K562 (cell line): Measurements from ENCODE around the gene IL37. TPM values are rescaled to one million over a fixed set of nuclear protein-coding genes. Genes with fewer than 3 reads are reported as not detected.
A peak's percentile ranks its signal among the peaks of the same experiment; 100 is the strongest.

ENCODE experiments used
- ARHGAP35 ChIP-seq: fragments of 450-650 bp; IDR thresholded peaks from 2 replicates; pipeline ENCODE4 v1.6.1; 2018; ENCODE audit not compliant: partially characterized antibody
- CHD4 ChIP-seq: fragments of 200-600 bp; sonication (generic); IDR thresholded peaks from 3 replicates; pipeline ENCODE4 v1.6.1; 2012; ENCODE audit warnings: low read depth, mild to moderate bottlenecking, mixed read lengths, low read length, inconsistent platforms; ENCODE audit not compliant: insufficient read depth, insufficient replicate concordance, poor library complexity, severe bottlenecking
- DPF2 ChIP-seq: fragments of 450-650 bp; IDR thresholded peaks from 2 replicates; pipeline ENCODE4 v1.6.1; 2016
- FOXM1 ChIP-seq, 2 experiments: fragments of 450-650 bp in 1 of 2; sonication (generic) in 1 of 2; formaldehyde crosslinking in 1 of 2; IDR thresholded peaks; 2 replicates each; pipeline versions ENCODE4 v1.6.1 to v1.9.0; 2017 to 2022; ENCODE audit warnings: low read depth in 2 of 2, mild to moderate bottlenecking in 2 of 2, missing genetic modification reagents in 1 of 2, moderate library complexity in 1 of 2
- LEF1 ChIP-seq: fragments of 450-650 bp; IDR thresholded peaks from 2 replicates; pipeline ENCODE4 v1.6.1; 2016; ENCODE audit warnings: mild to moderate bottlenecking
- RCOR1 ChIP-seq, 2 experiments: IDR thresholded peaks; 2 replicates each; pipeline ENCODE4 v1.6.1; 2012; ENCODE audit warnings: low read depth in 2 of 2, low read length in 2 of 2, borderline replicate concordance in 1 of 2, improper control_type of control experiment in 1 of 2
- SRSF7 ChIP-seq: fragments of 200-400 bp; formaldehyde crosslinking; optimal IDR thresholded peaks from 2 replicates; pipeline ENCODE3; 2017; ENCODE audit warnings: mild to moderate bottlenecking, low read depth, low read length
- SRSF9 ChIP-seq: fragments of 200-400 bp; formaldehyde crosslinking; IDR thresholded peaks from 2 replicates; pipeline ENCODE4 v1.6.1; 2017; ENCODE audit warnings: low read depth, low read length, borderline replicate concordance
- STAT5B ChIP-seq: fragments of 250-450 bp; sonication (Bioruptor Pico); IDR thresholded peaks from 2 replicates; pipeline ENCODE4 v1.8.0; 2021; ENCODE audit warnings: mild to moderate bottlenecking, inconsistent platforms
- ZNF224 ChIP-seq: sonication (generic); formaldehyde crosslinking; IDR thresholded peaks from 2 replicates; pipeline ENCODE4 v1.8.0; 2022; ENCODE audit warnings: mild to moderate bottlenecking, missing genetic modification reagents
- ZNF23 ChIP-seq: fragments of 250-450 bp; sonication (Bioruptor Pico); IDR thresholded peaks from 2 replicates; pipeline ENCODE4 v1.4.0; 2020; ENCODE audit warnings: mild to moderate bottlenecking
- ZNF778 ChIP-seq: fragments of 450-650 bp; formaldehyde crosslinking; IDR thresholded peaks from 2 replicates; pipeline ENCODE4 v1.4.0; 2020; ENCODE audit warnings: mild to moderate bottlenecking, moderate library complexity
- polyA plus RNA-seq, 8 experiments: library from polyadenylated mRNA; depleted of rRNA in 4 of 8; stranded (reverse) in 5 of 8; unstranded in 3 of 8; fragments of >200 nt; fragmentation: Nextera tagmentation in 2 of 8; fragmentation: Illumina TruSeq in 1 of 8; extraction: Ambion mirVana in 2 of 8; extraction: Trizol in 1 of 8; gene quantifications; 2 replicates each; pipeline versions ENCODE4 v1.2.1 to v1.2.3, GENCODE V29; 2011 to 2014; ENCODE audit warnings: inconsistent platforms in 1 of 8, missing spikeins in 1 of 8
- total RNA-seq, 7 experiments: library from RNA; depleted of rRNA in 6 of 7; stranded (reverse); fragments of >200 nt in 6 of 7; fragmentation: Illumina TruSeq in 2 of 7; extraction: Trizol in 2 of 7; gene quantifications; 2 replicates each; pipeline versions ENCODE4 v1.2.1 to v1.2.3, GENCODE V29; 2011 to 2021; ENCODE audit warnings: low replicate concordance in 1 of 7
- TF ChIP-seq, protein P1 (sequence below): sonication (generic); formaldehyde crosslinking; IDR thresholded peaks from 2 replicates; pipeline ENCODE4 v1.5.0; 2020; ENCODE audit warnings: missing genetic modification reagents
- TF ChIP-seq, protein P2 (sequence below): sonication (generic); formaldehyde crosslinking; IDR thresholded peaks from 2 replicates; pipeline ENCODE4 v1.8.1; 2023; ENCODE audit warnings: mild to moderate bottlenecking, missing genetic modification reagents

The IL37 gene
- total and polyA plus RNA-seq, 9 of the 15 experiments (the other 6 are each of a cell fraction or from before 2014, with no cell fraction given) = not detected

DNA sequence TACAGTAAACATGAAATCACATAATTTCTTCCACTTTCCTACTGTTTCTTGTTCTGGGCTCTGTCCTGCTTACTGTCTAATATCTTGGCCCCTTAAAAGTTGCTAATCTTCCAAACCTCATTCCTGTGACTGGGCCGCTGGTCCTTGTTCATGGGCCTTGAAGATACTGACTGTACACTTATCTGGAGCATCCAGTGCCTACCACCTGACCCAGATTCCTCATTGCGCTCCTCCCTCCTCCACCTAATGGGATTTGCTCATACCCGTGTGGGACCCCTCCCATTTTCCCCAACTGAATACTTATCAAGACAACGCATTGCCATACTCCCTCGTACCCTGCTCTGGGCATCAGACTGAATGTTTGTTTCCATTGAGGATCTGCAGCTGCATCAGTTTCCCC lies 6.1 kb upstream of the IL37 start (continued):
- TF ChIP-seq, protein P1, sequence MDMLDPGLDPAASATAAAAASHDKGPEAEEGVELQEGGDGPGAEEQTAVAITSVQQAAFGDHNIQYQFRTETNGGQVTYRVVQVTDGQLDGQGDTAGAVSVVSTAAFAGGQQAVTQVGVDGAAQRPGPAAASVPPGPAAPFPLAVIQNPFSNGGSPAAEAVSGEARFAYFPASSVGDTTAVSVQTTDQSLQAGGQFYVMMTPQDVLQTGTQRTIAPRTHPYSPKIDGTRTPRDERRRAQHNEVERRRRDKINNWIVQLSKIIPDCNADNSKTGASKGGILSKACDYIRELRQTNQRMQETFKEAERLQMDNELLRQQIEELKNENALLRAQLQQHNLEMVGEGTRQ (CRISPR knock-in tag) = peak; percentile 24; the same call in 1 of the 2 replicates
- TF ChIP-seq DPF2 (peak; percentile 55; the same call in 1 of the 2 replicates), ARHGAP35 (no peak), STAT5B (no peak), ZNF23 (CRISPR knock-in tag) (no peak), CHD4 (no peak), FOXM1 (IDR thresholded peaks at IDR 0.05; ENCODE audit: low read depth) (no peak), FOXM1 (CRISPR knock-in tag; IDR thresholded peaks at IDR 0.05; ENCODE audit: low read depth) (no peak), SRSF7 (no peak), ZNF224 (CRISPR knock-in tag) (no peak), SRSF9 (no peak), RCOR1 (IDR thresholded peaks at IDR 0.05; ENCODE audit: borderline replicate concordance in 1 of 2, low read depth in 2 of 2, low read length in 2 of 2) (peak in 1 of 2 experiments; percentile 84; a peak in 2 of 4 replicates), ZNF778 (no peak), LEF1 (no peak)
- TF ChIP-seq, protein P2, sequence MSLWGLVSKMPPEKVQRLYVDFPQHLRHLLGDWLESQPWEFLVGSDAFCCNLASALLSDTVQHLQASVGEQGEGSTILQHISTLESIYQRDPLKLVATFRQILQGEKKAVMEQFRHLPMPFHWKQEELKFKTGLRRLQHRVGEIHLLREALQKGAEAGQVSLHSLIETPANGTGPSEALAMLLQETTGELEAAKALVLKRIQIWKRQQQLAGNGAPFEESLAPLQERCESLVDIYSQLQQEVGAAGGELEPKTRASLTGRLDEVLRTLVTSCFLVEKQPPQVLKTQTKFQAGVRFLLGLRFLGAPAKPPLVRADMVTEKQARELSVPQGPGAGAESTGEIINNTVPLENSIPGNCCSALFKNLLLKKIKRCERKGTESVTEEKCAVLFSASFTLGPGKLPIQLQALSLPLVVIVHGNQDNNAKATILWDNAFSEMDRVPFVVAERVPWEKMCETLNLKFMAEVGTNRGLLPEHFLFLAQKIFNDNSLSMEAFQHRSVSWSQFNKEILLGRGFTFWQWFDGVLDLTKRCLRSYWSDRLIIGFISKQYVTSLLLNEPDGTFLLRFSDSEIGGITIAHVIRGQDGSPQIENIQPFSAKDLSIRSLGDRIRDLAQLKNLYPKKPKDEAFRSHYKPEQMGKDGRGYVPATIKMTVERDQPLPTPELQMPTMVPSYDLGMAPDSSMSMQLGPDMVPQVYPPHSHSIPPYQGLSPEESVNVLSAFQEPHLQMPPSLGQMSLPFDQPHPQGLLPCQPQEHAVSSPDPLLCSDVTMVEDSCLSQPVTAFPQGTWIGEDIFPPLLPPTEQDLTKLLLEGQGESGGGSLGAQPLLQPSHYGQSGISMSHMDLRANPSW (CRISPR knock-in tag) = no peak
